GM21360 (cell line): Measurements from ENCODE around the gene EMP2.

Experiments used
- ATAC-seq: cut with Tn5 transposase; IDR thresholded peaks from one replicate; pipeline ENCODE4 v1.9.1; 2021; ENCODE audit warnings: mild to moderate bottlenecking, moderate library complexity; ENCODE audit not compliant: unreplicated experiment

Gene EMP2

DNA sequence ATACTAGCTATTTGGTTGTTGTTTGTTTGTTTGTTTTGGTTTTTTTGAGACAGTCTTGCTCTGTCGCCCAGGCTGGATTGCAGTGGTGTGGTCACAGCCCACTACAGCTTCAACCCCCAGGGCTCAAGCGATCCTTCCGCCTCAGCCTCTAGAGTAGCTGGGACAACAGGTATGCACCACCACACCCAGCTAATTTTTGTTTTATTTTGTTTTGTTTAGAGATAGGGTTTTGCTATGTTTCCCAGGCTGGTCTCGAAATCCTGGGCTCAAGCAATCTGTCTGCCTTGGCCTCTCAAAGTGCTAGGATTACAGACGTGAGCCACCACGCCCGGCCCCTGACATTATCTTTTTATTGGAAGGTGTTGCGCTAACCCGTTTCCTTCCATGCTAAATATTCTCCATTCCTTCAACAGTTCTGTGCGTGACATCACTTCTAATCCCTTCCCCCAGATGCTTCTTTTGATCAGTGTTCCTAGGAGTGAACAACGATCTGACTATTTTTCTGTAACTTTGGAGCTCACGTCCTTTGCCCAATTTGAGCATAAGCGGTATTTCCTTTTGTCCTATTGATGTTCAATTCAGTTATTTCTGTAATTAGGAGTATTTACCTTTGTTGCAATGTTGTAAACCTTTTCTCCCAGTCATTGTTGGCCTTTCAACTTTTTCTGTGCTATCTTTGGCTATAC, 30.2 kb upstream of the EMP2 start:
- ATAC-seq: no peak

DNA sequence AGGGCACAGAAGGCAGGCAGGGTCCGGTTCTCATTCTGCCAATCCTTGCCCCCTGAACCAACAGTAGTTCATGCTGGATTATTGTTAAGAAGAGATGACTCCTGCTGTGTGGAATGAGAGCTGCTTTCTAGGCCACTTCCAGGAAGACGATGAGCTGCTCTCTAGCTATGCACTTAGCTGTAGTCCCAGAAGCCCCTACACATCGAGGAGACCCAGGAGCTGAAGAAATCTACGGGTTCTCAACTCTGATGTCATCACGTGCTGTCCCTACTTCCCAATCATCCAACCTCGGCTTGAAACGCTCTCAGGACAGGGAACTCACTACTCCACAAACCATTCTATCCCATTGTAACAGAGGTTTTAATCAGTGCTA, 29.0 kb upstream of the EMP2 start:
- ATAC-seq: no peak

DNA sequence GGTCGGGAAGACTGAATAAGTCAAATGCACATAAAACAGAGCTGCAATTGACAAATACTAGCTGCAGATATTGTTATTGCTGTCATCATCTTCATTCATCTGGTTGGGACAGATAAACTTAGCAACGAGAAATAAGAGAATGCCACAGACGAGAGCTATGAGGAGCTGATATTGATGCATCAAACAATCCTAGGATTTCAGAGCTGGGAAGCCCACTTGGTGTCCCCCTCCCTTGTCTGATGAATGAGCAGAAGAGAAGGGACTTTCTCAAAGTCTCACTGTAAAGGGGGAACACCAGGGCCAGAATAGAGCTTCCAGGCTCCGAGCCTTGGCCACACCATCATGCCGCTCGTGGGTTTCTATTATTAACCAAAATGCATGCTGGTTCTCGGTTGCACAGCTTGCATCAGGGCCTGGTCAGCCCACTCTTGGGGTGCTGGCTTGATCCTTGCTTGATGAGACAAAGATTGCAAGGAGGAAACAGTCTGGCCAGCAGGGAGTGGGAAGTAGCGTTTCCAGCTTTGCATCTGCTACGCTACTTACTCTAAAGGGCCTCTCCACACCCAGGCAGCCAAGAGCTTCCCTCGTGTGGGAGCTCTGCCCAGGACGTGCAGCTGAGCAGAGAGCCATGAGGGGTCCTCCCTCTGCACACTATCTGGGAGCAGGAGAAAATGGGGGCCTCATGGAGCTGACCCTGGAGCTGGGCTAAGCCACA, 28.4 kb upstream of the EMP2 start:
- ATAC-seq: no peak

DNA sequence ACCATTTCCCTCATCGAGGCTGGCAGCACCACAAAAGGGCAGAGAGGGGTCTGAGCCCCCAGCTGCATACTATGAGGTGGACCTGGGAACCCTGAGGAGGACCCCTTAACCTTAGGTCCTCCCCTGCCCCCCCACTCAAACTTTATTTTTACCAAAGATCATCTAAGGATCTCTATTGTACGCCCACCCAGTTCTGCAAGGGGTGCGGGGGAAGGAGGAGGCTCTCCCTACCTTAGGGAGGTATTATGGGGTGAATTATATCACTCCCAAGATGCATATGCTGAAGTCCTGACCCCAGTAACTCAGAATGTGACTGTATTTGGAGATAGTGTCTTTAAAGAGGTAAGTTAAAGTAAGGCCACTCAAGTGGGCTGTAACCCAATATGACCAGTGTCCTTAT, 26.8 kb upstream of the EMP2 start:
- ATAC-seq: no peak

DNA sequence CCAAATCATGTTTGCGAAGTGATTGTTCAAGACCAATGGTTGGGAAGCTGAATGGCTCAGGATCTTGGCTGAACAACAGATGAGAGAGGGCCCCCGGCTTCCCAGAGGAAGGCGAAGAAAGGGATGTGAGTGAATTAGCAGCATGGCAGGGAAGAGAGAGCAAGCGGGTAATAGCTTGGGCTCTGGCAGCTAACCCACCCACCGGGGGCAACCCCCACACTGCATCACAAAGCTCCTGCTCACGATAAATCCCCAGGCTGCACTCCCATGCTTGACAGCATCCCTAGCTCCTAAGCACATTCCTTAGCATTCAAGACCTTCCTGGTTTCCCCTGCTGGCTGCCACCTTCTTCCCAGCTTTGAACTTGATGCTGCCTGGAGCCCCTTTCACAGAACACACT, 26.2 kb upstream of the EMP2 start:
- ATAC-seq: no peak

DNA sequence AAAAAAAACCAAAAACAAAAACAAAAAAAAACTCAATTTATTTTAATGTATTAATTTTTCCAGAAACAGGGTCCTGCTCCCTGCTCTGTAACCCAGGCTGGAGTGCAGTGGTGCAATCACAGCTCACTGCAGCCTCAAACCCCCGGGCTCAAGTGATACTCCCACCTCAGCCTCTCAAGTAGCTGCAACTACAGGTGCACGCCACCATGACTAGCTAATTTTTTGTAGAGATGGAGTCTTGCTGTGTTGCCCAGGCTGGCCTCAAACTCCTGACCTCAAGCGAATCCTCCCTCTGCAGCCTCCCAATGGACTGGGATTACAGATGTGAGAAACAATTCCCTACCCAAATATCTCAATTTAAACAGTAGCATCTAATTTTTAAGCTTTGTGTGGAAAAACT, 25.2 kb upstream of the EMP2 start:
- ATAC-seq: no peak

DNA sequence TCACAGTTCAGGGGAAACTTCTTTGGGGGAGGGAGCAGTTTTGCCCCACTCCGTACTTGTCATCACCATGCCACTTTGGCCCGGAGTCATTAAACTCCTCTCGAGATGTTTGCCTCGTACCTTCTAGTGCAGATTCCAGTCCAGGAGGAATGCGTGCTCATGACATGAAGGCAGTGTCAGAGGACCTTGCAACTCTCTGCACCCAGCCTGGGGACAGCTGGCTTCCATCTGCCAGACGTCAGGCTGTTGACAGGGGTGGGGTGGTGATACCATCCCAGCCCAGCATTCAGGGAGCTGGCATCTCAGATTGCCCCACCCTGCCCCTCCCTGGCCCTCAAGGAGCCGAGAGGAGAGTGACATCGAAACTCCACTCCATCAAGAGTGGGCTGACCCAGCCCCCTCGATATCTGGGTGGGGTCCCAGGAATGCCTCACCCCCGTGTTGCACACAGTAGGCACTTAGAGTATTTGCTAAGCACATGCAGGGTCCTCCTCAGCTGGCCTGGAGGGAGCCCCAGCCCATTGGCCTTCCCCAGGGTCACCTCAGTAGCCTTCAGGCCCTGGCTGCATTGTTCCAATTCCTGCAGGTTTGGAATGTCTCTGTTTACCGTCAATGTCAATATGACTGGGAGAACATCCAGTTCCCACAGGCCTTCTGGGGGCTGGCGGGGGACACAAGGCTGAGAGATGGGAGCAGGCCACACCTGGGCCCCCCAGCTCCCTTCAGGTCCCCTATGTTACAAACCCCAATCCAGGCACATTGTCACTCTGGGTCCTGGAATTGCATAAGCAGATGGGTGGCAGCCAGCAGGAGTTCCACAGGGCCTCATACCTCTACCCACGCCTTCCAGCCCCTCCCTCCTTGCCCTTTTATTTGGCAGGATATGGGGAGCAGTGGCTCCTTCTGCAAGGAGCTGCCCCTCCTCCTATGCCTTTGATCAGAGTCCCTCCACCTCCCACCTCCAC, 21.3 kb upstream of the EMP2 start:
- no peak for ATAC-seq

DNA sequence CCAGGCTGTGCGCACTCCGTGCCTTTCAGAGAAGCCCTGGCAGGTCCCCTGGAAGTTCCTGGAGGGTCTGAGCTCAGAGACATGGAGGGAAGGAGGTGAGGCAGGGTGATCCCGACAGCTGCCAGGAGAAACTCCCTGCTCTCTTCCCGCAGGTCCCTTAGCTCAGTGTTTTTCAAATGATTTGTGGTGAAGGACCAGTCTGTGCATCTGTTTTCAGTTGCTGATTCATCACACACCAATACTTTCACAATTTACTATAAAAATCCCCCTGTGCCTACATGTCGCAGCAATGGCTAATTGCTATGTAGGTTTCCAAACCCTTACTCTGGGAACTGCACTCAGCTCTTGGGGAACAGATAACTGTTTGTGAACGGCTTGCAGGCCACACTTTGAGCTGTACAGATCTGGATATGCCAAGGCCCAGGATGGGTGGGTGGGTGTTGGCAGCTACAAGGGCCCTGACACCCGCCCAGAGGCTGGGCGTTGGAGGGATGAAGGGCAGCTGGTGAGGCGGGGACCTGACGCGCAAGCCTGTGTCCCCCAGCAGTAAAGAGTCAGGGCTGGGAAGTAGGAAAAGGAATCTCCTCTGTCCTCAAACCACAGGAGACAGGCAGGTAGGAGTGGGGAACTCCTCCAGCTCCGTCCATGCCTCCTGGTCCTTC, 20.5 kb upstream of the EMP2 start:
- no peak for ATAC-seq

DNA sequence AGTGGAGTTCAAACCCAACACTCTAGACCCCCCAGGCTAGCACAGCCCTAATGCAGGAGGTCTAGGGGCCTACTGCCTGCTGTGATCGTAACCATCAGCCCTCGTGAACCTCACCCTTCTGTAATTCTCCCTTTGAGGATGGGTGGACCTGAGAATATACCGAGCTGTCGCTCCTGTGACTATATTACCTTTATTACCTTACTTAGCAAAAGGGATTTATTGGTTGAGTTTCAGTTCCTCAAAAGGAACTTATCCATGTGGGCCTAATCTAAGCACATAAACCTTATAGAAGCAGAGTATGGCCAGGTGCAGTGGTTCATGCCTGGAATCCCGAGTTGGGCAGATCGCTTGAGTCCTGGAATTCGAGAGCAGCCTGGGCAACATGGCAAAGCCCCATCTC, 19.2 kb upstream of the EMP2 start:
- ATAC-seq: no peak

DNA sequence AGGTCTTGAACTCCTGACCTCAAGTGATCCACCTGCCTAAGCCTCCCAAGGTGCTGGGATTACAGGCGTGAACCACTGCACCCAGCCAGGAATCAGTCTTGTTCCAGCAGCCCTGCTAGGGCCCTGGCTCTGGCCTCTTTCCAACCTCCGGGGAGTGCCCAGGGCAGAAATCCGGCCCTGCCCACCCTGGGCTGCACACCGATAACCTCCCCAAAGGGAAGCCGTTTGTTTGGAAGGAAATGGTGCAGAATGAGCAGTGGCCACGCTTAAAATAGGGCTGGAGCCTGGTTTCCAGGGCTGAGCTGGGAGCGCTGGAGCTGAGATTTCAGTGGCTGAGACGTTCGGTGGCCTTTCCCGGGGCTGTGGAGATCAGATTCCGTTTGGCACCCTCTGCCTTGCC, 17.8 kb upstream of the EMP2 start:
- no peak for ATAC-seq

DNA sequence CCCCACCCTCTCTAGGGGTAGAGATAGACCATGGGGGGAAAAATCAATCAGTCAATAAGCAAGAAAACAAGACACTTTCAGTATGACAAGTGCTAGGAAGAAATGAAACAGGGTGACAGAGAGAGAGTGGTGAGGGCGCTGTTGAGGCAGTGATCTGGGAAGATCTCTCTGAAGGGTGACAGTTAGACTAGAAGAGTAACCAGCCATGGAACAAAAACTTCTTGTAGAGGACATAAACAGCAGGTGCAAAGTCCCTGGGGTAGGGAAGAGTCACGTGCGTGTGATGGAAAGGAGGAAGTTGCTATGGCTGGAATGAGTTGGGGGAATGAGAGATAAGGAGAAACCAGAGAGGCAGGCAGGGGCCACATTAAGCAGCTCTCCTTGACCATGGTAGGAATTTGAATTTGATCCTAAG, 16.8 kb upstream of the EMP2 start:
- no peak for ATAC-seq

DNA sequence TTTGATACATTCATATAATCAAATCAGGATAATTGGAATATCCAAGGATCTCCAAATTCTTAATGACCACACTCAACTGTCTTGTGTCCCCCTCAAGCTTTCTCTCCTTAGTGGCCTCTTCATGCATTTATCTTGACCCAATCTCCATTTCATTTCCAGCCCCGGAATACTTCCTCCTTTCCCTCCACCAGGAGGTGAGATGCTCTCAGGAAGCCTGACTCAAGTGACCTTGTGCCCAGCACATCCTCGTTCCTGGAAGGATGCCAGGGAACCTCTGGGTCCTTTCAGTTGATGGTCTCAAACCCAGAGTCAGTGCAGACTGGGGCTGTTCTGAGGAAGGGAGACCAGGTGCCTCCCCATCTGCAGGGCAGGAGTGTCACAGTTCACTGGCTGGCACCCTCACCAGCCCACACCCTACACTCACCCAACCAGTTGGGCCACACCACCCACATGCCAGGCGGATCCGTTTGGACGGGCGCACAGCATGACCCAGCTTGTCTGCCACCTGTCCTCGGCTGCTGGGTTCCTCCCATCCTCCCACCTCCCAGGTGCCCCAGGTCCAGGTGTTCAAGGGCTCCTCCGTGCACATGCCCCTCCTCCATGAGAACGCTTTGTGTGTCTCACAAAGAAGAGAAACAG, 14.0 kb upstream of the EMP2 start:
- no peak for ATAC-seq

DNA sequence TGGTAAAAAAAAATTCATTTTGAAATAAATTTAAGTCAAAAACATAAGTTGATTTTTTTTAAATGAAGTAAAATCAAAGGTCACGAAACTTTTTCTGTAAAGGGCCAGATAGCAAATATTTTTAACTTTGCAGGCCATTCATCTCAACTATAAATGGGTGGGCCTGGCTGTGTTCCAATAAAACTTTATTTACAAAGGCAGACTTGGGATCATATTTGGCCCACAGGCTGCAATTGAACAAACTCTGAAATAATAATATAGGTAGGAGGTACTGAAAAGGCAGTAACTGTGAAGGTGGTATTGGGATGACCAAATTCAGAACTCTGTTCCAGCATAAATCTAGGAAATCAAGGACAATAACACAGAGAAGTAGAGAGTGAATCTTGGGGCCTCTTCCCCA, 12.2 kb upstream of the EMP2 start:
- ATAC-seq: no peak

DNA sequence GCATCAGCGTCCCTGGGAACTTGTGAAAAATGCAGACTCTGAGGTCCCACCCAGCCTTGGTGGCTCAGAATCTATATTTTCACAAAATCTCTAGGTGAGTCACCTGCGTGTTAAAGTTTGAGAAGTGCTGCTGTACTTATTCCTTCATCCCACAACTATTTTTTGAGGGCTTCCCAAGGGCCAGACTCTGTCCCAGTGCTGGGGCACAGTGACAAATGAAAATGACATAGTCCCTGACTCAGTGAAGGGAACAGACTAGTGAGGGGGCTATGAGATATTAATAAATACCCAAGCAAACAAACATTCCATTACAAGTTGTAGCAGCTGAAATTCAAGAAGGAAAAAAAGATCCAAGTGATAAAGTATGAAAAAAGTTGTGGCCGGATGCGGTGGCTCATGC, 9.9 kb upstream of the EMP2 start:
- no peak for ATAC-seq

DNA sequence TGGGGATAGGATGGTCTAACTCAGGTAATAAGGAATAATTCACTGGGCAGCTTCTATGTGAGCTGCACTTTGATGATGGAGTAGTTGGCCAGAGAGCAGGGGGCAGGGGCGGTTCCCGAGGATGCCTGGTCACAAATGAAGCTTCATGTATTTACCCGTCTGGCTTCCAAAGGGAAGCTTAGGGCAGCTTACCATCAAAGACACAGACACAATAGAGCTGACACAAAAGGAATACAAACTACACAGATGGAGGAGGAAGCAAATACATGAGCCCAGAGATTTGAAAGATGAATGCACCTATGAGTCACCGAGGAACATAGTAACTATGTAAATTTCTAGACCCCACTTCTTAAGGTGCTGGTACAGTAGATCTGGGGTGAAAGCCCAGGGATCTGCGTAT, 8.7 kb upstream of the EMP2 start:
- ATAC-seq: no peak

DNA sequence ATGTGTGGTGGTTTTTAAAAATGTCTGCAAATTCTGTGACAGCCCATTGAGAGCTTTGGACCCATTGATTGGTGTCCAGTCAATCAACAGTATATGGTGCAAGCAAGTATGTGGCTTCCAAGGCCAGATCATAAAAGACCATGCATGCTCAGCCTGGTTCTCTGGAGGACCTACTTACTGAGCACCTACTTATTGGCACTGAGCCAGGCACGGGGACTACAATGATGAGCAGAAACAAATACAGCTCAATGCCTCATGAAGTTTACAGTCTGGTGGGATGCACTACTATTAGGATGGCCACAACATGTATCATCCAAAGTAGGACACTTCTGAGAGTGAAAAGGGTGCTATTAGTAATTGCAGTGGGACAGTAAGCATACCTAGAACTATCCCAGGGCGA, 7.2 kb upstream of the EMP2 start:
- no peak for ATAC-seq

DNA sequence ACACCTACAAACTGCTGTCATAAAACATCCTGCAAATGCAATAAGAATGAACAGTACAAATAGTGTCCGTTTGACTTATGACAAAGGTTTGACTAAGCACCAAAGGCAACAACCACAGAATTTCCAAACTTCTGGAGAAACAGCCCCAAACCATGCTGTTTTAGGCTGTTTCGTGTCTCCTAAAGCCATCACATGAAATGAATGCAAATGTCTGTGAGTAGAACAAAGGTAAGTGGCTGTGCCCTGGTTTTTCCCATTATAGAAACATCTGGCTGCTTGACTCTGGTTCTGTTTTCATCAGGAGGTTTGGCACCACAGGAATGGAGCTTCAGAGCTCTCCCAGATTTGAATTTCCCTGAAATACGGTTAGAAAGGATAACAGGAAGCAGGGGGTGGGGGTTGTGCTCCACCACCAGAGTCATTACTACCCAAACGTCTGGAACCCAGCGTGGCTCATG, 4.6 kb upstream of the EMP2 start:
- no peak for ATAC-seq

DNA sequence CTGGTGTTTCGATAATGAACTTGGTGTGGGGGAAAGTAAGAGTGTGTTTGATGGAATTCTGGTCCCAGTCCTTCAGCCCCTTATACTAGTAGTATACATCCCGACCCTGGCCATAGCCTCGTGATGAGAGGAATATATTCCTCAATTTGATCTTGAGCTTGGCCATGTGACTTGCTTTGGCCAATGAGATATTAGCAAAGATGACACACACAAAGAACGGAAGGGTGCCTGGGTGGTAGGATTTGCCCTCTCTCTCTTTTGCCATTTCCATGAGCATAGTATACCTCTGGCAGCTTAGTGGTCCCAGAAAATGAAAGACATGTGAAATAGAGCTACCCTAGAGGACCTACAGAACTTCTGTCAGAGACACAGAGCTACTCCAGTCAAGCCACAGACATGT, 2.9 kb upstream of the EMP2 start:
- ATAC-seq: no peak

DNA sequence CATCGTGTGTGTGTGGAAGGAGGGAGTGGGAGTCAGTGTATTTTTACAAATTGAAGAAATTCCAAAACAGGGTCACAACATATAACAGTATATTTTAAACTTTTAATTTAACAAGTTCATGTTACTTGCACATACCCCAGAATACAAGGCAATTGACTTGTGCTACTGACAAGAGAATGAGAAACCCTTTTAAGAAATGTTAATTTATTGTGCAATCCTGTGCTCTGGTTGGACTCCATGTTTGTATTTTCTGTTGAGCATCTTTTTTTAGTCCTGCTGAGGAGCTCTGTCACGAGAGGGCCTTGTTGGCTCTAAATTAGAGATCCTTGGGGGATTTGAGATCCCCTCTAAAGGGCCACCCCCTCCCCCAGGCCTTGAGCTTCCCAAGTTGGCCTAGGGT, 1.1 kb upstream of the EMP2 start:
- ATAC-seq: no peak

DNA sequence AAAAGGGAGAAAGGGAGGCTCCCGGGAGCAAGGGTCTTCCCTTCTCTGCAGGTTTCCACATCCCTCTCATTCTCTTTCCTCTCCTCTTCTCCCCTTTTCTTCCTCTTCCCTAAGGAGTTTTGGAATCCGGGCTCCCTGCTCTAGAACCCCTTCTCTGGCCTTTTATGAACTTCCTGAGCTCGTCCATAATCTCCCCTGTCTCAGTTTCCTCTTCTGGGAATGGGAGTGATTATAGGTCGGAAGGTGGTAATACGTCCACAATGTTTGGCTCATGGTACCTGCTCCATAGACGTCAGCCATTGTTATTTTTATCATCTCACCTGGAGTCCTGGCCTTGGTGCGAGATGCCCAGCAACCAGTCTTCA, 467 bp upstream of the EMP2 start:
- ATAC-seq: no peak

DNA sequence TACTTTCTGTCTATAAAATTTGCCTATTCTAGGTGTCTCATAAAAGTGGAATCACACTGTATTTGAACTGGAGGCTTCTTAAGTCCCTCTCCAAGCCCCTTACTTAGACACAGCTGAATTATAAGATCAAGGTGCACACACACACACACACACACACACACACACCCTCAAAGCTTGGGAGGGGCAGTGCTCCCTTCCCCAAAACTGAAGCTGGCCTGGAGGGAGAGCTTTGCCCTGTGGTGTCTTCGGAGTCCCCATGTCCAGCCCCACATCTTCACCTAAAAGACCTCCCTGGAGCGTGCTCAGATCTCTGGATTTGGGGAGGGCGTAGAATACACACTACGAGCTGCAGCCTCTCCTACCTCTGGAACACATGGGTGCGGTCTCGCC, 828 bp downstream of the EMP2 start:
- ATAC-seq: no peak
